ENCODE data around the gene CPN1.

CPN1 gene

GRCh38 chr10:100119726-100120125, 38.1 kb upstream of the CPN1 start:
- no peak for TF ChIP-seq CTCF (IDR thresholded peaks at IDR 0.05)

GRCh38 chr10:100114976-100115770, 33.5 kb upstream of the CPN1 start:
- TF ChIP-seq CTCF (IDR thresholded peaks at IDR 0.05) = no peak

GRCh38 chr10:100114460-100114859, 32.8 kb upstream of the CPN1 start:
- TF ChIP-seq CTCF (IDR thresholded peaks at IDR 0.05) = no peak

- no peak for TF ChIP-seq CTCF (IDR thresholded peaks at IDR 0.05)
These were observed 28.0 kb upstream of the CPN1 start for GRCh38 chr10:100109670-100110069.

- TF ChIP-seq CTCF (IDR thresholded peaks at IDR 0.05) = no peak
These were observed 25.2 kb upstream of the CPN1 start for GRCh38 chr10:100106865-100107264.

GRCh38 chr10:100104300-100104699, 22.6 kb upstream of the CPN1 start:
- no peak for TF ChIP-seq CTCF (IDR thresholded peaks at IDR 0.05)

- no peak for TF ChIP-seq CTCF (IDR thresholded peaks at IDR 0.05)
These were observed 21.9 kb upstream of the CPN1 start for GRCh38 chr10:100103581-100103980.

Measured in LNCAP (cell line).